ENCODE results near the gene IMMP2L.
"Not testable (repeated sequence)": the region's sequence is repeated elsewhere in the genome, so short reads cannot be mapped to it uniquely, and the experiment has no call there.

The IMMP2L gene

GRCh38 chr7:111356941-111357340, 205.4 kb downstream of the IMMP2L start:
- in situ Hi-C loops (cut with HindIII; ENCODE audit: low sequenced_read_pairs), result no loop called here

GRCh38 chr7:111352319-111352718, 210.0 kb downstream of the IMMP2L start:
- in situ Hi-C loops (cut with HindIII; ENCODE audit: low sequenced_read_pairs), result no loop called here

DNA sequence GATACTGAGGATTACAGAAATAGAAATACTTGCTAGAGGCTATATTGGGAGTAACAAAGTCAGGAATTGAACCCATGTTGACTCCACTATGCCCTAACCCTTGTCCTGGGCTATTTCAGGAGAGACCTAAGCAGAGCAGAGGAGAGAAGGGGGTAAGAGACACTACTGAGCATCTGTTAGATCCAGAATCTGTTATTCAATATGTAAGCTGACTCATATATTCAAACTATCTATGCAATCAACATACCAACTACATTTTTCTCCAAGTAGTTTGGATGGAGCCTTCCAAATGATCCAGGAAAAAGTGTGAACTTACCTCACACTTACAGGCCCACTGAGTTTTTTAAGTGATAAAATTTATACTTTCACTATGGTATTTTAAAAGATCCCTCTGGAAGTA, 216.1 kb downstream of the IMMP2L start:
- in situ Hi-C loops (cut with HindIII; ENCODE audit: low sequenced_read_pairs), result no loop called here

GRCh38 chr7:111343017-111343416, 219.3 kb downstream of the IMMP2L start:
- in situ Hi-C loops (cut with HindIII; ENCODE audit: low sequenced_read_pairs), result no loop called here

GRCh38 chr7:111339006-111339405, 223.3 kb downstream of the IMMP2L start:
- in situ Hi-C loops (cut with HindIII; ENCODE audit: low sequenced_read_pairs), result no loop called here

DNA sequence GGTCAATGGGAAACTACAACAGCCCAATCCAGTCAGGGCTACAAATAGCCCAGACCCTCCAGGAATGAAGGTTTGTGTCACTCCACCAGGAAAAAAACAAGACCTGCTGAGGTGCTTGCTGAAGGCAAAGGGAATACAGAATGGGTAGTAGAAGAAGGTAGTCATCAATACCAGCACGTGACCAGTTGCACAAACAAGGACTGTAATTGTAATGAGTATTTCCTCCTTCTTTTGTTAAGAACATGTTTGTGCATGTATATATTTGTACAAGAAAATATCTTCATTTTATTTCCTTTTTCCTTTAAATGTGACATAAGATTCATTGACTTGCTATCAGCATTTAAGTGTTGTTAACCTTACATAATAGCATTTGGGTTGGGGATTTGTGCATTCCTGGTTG, 229.3 kb downstream of the IMMP2L start:
- in situ Hi-C loops (cut with HindIII; ENCODE audit: low sequenced_read_pairs), result no loop called here

DNA sequence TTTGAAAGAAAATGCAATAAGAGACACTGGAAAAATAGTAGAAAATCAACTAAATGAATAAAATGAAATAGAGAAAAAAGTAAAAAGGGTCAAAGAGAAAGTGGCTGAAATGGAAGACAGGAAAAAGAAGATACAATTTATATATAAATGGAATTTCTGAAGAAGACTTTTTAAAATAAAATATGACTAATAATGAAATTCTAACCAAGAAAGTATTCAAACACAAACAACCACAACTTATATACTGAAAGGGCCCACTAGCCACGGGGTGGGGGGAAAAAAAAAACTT, 232.1 kb downstream of the IMMP2L start:
- in situ Hi-C loops (cut with HindIII; ENCODE audit: low sequenced_read_pairs), result no loop called here

DNA sequence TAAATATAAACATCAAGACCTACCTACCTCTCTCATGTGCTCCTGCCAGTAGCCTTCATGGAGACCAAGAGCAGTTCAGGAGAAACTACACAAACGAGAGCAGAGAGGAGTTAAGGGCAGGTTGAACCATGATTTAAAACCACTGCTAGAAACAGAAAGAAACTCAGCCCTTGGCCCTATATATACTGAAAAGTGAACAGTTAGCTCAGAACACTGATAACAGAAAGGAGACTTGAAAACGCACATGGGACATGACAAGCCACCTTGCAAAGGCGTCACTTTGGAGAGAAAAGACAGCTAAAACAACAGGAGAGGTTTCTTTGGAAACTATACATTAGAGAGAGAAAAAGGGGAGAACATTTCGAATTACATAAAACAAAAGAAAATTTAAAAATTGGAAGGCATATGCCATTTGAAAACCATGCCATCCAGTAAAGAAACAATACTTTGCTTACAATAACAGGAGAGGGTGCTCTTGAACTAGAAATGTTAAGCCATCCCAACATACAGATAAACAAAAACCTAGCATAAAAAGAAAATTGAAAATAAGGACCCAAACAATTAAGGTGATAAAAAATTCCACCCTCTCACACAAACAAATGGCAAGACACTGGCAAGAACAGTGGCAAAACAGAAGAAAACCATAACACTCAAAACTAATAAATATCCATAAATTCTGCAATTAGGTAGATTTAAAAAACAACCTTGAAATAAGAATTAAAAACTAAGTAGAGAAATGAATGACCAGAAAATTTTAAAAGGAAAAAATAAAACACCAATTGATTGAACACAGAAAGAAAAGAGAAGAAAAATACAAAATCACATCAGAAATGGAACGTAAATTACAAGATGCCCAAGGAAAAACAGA, 232.7 kb downstream of the IMMP2L start:
- in situ Hi-C loops (cut with HindIII; ENCODE audit: low sequenced_read_pairs), result no loop called here

- in situ Hi-C loops (cut with HindIII; ENCODE audit: low sequenced_read_pairs), result no loop called here
These were observed 233.8 kb downstream of the IMMP2L start for GRCh38 chr7:111328487-111328886.

- in situ Hi-C loops (cut with HindIII; ENCODE audit: low sequenced_read_pairs), result no loop called here
These were observed 237.5 kb downstream of the IMMP2L start for GRCh38 chr7:111324776-111325175.

GRCh38 chr7:111324228-111324627, 238.1 kb downstream of the IMMP2L start:
- in situ Hi-C loops (cut with HindIII; ENCODE audit: low sequenced_read_pairs), result no loop called here

- in situ Hi-C loops (cut with HindIII; ENCODE audit: low sequenced_read_pairs), result not testable (repeated sequence)
These were observed 238.6 kb downstream of the IMMP2L start for GRCh38 chr7:111323670-111324069.

- in situ Hi-C loops (cut with HindIII; ENCODE audit: low sequenced_read_pairs), result no loop called here
These were observed 242.2 kb downstream of the IMMP2L start for GRCh38 chr7:111320133-111320532.

GRCh38 chr7:111312966-111313365, 249.3 kb downstream of the IMMP2L start:
- in situ Hi-C loops (cut with HindIII; ENCODE audit: low sequenced_read_pairs), result no loop called here

GRCh38 chr7:111308691-111309090, 253.6 kb downstream of the IMMP2L start:
- in situ Hi-C loops (cut with HindIII; ENCODE audit: low sequenced_read_pairs), result no loop called here

- in situ Hi-C loops (cut with HindIII; ENCODE audit: low sequenced_read_pairs), result no loop called here
These were observed 260.4 kb downstream of the IMMP2L start for GRCh38 chr7:111301891-111302290.

- in situ Hi-C loops (cut with HindIII; ENCODE audit: low sequenced_read_pairs), result no loop called here
These were observed 267.8 kb downstream of the IMMP2L start for GRCh38 chr7:111294494-111294893.

- in situ Hi-C loops (cut with HindIII; ENCODE audit: low sequenced_read_pairs), result no loop called here
These were observed 270.2 kb downstream of the IMMP2L start for GRCh38 chr7:111292026-111292470.

- in situ Hi-C loops (cut with HindIII; ENCODE audit: low sequenced_read_pairs), result no loop called here
These were observed 271.3 kb downstream of the IMMP2L start for GRCh38 chr7:111290982-111291381.

DNA sequence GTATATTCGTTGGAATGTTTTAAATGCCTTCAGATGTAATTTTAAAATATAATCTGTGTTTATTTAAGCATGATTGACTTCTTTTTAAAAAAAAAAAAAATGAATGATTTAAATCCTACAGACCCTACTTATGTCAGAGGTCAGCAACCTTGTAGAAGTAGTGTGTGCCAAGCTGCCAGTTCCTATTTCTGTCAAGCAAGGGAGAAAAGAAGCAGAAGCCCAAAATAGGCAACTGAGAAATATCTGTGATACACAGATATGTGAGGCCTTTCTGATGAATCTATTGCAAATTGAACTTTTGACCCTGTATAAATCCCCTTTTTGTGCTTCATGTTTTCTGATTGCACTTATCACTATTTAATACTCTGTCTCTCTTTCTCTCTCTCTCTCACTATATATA, 271.9 kb downstream of the IMMP2L start:
- in situ Hi-C loops (cut with HindIII; ENCODE audit: low sequenced_read_pairs), result no loop called here

DNA sequence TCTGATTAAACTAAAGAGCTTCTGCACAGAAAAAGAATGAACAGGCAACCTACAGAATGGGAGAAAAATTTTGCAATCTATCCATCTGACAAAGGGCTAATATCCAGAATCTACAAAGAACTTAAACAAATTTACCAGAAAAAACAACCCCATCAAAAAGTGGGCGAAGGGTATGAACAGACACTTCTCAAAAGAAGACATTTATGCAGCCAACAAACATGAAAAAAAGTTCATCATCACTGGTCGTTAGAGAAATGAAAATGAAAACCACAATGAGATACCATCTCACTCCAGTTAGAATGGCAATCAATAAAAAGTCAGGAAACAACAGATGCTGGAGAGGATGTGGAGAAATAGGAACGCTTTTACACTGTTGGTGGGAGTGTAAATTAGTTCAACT, 273.9 kb downstream of the IMMP2L start:
- in situ Hi-C loops (cut with HindIII; ENCODE audit: low sequenced_read_pairs), result not testable (repeated sequence)

DNA sequence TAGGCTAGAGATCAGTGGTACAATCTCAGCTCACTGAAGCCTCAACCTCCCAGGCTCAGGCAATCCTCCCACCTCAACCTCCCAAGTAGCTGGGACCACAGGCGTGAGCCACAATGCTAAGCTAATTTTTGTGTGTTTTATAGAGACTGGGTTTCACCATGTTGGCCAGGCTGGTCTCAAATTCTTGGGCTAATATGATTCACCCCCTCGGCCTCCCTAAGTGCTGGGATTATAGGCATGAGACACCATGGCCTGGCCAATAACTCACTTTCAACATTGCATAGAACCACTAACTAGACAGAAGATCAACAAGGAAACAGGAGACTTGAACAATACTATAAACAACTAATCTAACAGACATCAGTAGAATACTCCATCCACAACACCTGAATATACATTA, 279.7 kb downstream of the IMMP2L start:
- in situ Hi-C loops (cut with HindIII; ENCODE audit: low sequenced_read_pairs), result no loop called here

DNA sequence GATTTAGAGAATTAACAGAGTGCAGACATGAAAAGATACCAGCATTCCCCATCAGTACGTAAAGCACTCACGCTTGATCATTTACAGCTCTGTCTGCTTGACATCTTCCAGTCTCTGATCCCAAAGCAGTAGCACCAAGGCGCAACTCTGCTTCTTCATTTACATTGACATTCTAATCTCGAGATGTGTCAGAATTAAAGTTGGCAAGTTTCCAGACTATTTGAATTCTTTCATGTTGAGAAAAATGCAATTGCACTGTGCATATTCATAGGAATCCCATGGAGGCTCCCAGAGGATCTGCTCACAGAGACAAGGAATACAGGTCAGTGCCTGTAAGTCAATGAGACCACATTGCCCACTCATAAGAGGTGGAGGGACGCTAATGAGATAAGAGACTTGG, 287.4 kb downstream of the IMMP2L start:
- in situ Hi-C loops (cut with HindIII; ENCODE audit: low sequenced_read_pairs), result no loop called here
